Keratinocyte (primary cell): ENCODE measurements around the gene CFAP410. TPM values are rescaled to one million over a fixed set of nuclear protein-coding genes. Genes with fewer than 3 reads are reported as not detected.

ENCODE experiments used
- DNase-seq: peaks from one replicate; pipeline ENCODE4 v3.0.0-alpha.2; 2011; ENCODE audit warnings: low read depth, missing footprints, low spot score
- FAIRE-seq: peaks from 2 replicates; lab custom pipeline; 2011; peaks lifted over from hg19 to GRCh38; lab: Jason Lieb, UNC
- H2AFZ ChIP-seq: 2 replicates; pipeline ENCODE4 v1.6.0; 2012; ENCODE audit warnings: low read length, control low read depth, inconsistent platforms; ENCODE audit not compliant: control insufficient read depth
- H3K27ac ChIP-seq: 2 replicates; pipeline ENCODE4 v1.5.1; 2011; ENCODE audit warnings: low read length; ENCODE audit not compliant: control insufficient read depth, insufficient read depth
- H3K27me3 ChIP-seq: 3 replicates; pipeline ENCODE4 v1.6.0; 2011; ENCODE audit warnings: low read length; ENCODE audit not compliant: control insufficient read depth, insufficient read depth; ENCODE audit errors: extremely low read depth
- H3K36me3 ChIP-seq, 2 experiments: 2 replicates in 1 of 2; 3 replicates in 1 of 2; pipeline ENCODE4 v1.5.1; 2011; ENCODE audit warnings: low read length in 2 of 2, mild to moderate bottlenecking in 1 of 2; ENCODE audit not compliant: control insufficient read depth in 2 of 2, insufficient read depth in 2 of 2; ENCODE audit errors: extremely low read depth in 1 of 2
- H3K4me1 ChIP-seq: 3 replicates; pipeline ENCODE4 v1.5.1; 2011; ENCODE audit warnings: low read length; ENCODE audit not compliant: control insufficient read depth, insufficient read depth; ENCODE audit errors: extremely low read depth
- H3K4me2 ChIP-seq: 3 replicates; pipeline ENCODE4 v1.6.0; 2011; ENCODE audit warnings: low read depth, low read length; ENCODE audit not compliant: control insufficient read depth, insufficient read depth; ENCODE audit errors: extremely low read depth
- H3K4me3 ChIP-seq, 3 experiments: fragments of 200-600 bp in 1 of 3; sonication (generic) in 1 of 3; 2 replicates in 2 of 3; 3 replicates in 1 of 3; pipeline ENCODE4 v1.5.1; 2011 to 2016; ENCODE audit warnings: low read length in 3 of 3, mild to moderate bottlenecking in 3 of 3, control low read depth in 2 of 3, inconsistent platforms in 1 of 3, low read depth in 1 of 3, mixed read lengths in 1 of 3, mixed run types in 1 of 3, moderate library complexity in 1 of 3; ENCODE audit not compliant: control insufficient read depth in 2 of 3, insufficient read depth in 2 of 3; ENCODE audit errors: extremely low read depth in 1 of 3
- H3K79me2 ChIP-seq: 2 replicates; pipeline ENCODE4 v1.6.0; 2012; ENCODE audit warnings: low read length; ENCODE audit not compliant: control insufficient read depth, insufficient read depth
- H3K9ac ChIP-seq: 3 replicates; pipeline ENCODE4 v1.6.0; 2011; ENCODE audit warnings: low read length; ENCODE audit not compliant: control insufficient read depth, insufficient read depth; ENCODE audit errors: extremely low read depth
- H3K9me1 ChIP-seq: 3 replicates; pipeline ENCODE4 v1.6.0; 2011; ENCODE audit warnings: low read length; ENCODE audit not compliant: control insufficient read depth, insufficient read depth; ENCODE audit errors: extremely low read depth
- H3K9me3 ChIP-seq: 2 replicates; pipeline ENCODE4 v1.5.1; 2012; ENCODE audit warnings: low read depth, low read length; ENCODE audit not compliant: control insufficient read depth
- H4K20me1 ChIP-seq: 3 replicates; pipeline ENCODE4 v1.6.0; 2011; ENCODE audit warnings: low read length; ENCODE audit not compliant: control insufficient read depth, insufficient read depth; ENCODE audit errors: extremely low read depth
- CTCF ChIP-seq, 3 experiments: IDR thresholded peaks in 1 of 3; conservative IDR thresholded peaks in 1 of 3; optimal IDR thresholded peaks in 1 of 3; 2 replicates in 2 of 3; 3 replicates in 1 of 3; pipeline versions ENCODE3 to v1.5.1; 2011; ENCODE audit warnings: low read length in 3 of 3, mild to moderate bottlenecking in 3 of 3, moderate library complexity in 2 of 3, control low read depth in 1 of 3, inconsistent platforms in 1 of 3; ENCODE audit not compliant: insufficient read depth in 2 of 3; ENCODE audit errors: extremely low read depth in 1 of 3
- EZH2 ChIP-seq: IDR thresholded peaks from one replicate; pipeline ENCODE4 v1.6.1; 2012; ENCODE audit warnings: inconsistent platforms, mild to moderate bottlenecking, low read length, moderate library complexity
- dilution Hi-C: fragments of 300-500 bp; cut with MboI; formaldehyde crosslinking; loops from one replicate; pipeline ENCODE4 v1.7.0; 2020; ENCODE audit warnings: low sequenced_read_pairs; ENCODE audit not compliant: extremely low pct_ligation_motif_present
- polyA plus RNA-seq, 5 experiments: library from polyadenylated mRNA; depleted of rRNA in 3 of 5; stranded (reverse) in 3 of 5; stranded (forward) in 1 of 5; unstranded in 1 of 5; fragments of >200 nt; gene quantifications; 1 replicate in 1 of 5; 2 replicates in 3 of 5; 3 replicates in 1 of 5; pipeline versions ENCODE4 v1.2.1 to v1.2.3, GENCODE V29; 2011 to 2012; ENCODE audit warnings: missing spikeins in 2 of 5, low read depth in 1 of 5, low replicate concordance in 1 of 5

CFAP410 gene
- polyA plus RNA-seq, 1 donor (not counting 4 experiments of a cell fraction or from before 2014, with no cell fraction given), result 2.2 TPM

GRCh38 chr21:44326272-44326647, 12.9 kb downstream of the CFAP410 start:
- no peak for DNase-seq
- no peak overlapping the region for H3K9ac ChIP-seq
- H3K4me3 ChIP-seq, result no peak overlapping the region
- no peaks in the 10 kb centered on the region for H3K9me1 ChIP-seq
- H3K36me3 ChIP-seq, result peaks cover 8 to 20% of the 10 kb centered on the region in 2 experiments
- H3K4me2 ChIP-seq, result no peak overlapping the region
- no peaks in the 10 kb centered on the region for H3K9me3 ChIP-seq
- no peaks in the 10 kb centered on the region for H3K27me3 ChIP-seq
- no peak for FAIRE-seq
- H3K79me2 ChIP-seq, result no peaks in the 10 kb centered on the region
- no peak overlapping the region for H2AFZ ChIP-seq
- no peaks in the 10 kb centered on the region for H4K20me1 ChIP-seq
- TF ChIP-seq CTCF (optimal IDR thresholded peaks at IDR 0.05 in 1 of 3, IDR thresholded peaks at IDR 0.05 in 1 of 3, conservative IDR thresholded peaks at IDR 0.05 in 1 of 3; ENCODE audit: extremely low read depth in 1 of 3, insufficient read depth in 2 of 3, low read length in 3 of 3), result no peak
- TF ChIP-seq EZH2, result no peak
- no peaks in the 10 kb centered on the region for H3K4me1 ChIP-seq
- H3K27ac ChIP-seq, result no peak overlapping the region
- dilution Hi-C loops, result no loop called here

- TF ChIP-seq EZH2 (no peak), CTCF (optimal IDR thresholded peaks at IDR 0.05 in 1 of 3, IDR thresholded peaks at IDR 0.05 in 1 of 3, conservative IDR thresholded peaks at IDR 0.05 in 1 of 3; ENCODE audit: extremely low read depth in 1 of 3, insufficient read depth in 2 of 3, low read length in 3 of 3) (no peak)
- no peaks in the 10 kb centered on the region for H3K27me3 ChIP-seq
- DNase-seq (no peak), FAIRE-seq (no peak)
- no peaks in the 10 kb centered on the region for H4K20me1 ChIP-seq
- H3K79me2 ChIP-seq, result no peaks in the 10 kb centered on the region
- no peaks in the 10 kb centered on the region for H3K9me1 ChIP-seq
- peaks cover 11 to 23% of the 10 kb centered on the region in 2 experiments for H3K36me3 ChIP-seq
- no peak overlapping the region for H3K27ac ChIP-seq
- dilution Hi-C loops, result no loop called here
- no peak overlapping the region for H3K4me3 ChIP-seq
- no peak overlapping the region for H2AFZ ChIP-seq
- no peaks in the 10 kb centered on the region for H3K4me1 ChIP-seq
- H3K9ac ChIP-seq, result no peak overlapping the region
- no peak overlapping the region for H3K4me2 ChIP-seq
- H3K9me3 ChIP-seq, result no peaks in the 10 kb centered on the region
These were observed 13.6 kb downstream of the CFAP410 start for GRCh38 chr21:44325386-44326271.
